ENCODE data around the gene NTN1. TPM values are rescaled to one million over a fixed set of nuclear protein-coding genes. Genes with fewer than 3 reads are reported as not detected.
A peak's percentile ranks its signal among the peaks of the same experiment; 100 is the strongest.

NTN1 gene
- total RNA-seq, 4 donors from 2014 or later, result 74.3 to 211 (median 107) TPM

DNA sequence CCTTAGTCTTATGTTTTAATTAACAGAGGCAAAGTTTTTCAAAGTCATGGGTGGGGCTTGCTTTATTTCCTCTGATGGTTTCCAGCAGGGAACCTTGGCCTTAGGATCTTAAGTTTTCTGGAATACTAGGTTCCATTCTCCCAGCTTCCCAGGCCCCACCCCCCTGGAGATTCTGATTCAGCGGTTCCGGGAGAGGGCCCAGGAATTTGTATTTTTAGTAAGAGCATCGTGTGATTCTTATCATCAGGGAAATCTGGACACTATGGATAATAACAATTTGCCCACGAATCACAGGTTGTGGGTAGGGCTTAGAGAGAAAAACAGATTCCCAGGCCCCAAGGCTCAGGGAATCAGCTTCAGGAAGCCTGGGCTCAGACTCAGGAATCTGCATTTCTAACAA, 263.6 kb downstream of the NTN1 start:
- peak; percentile 18 for TF ChIP-seq POLR2AphosphoS5 (IDR thresholded peaks at IDR 0.05)
- TF ChIP-seq, protein P1, sequence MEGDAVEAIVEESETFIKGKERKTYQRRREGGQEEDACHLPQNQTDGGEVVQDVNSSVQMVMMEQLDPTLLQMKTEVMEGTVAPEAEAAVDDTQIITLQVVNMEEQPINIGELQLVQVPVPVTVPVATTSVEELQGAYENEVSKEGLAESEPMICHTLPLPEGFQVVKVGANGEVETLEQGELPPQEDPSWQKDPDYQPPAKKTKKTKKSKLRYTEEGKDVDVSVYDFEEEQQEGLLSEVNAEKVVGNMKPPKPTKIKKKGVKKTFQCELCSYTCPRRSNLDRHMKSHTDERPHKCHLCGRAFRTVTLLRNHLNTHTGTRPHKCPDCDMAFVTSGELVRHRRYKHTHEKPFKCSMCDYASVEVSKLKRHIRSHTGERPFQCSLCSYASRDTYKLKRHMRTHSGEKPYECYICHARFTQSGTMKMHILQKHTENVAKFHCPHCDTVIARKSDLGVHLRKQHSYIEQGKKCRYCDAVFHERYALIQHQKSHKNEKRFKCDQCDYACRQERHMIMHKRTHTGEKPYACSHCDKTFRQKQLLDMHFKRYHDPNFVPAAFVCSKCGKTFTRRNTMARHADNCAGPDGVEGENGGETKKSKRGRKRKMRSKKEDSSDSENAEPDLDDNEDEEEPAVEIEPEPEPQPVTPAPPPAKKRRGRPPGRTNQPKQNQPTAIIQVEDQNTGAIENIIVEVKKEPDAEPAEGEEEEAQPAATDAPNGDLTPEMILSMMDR (IDR thresholded peaks at IDR 0.05), result no peak
- H3K9me3 ChIP-seq, result no peaks in the 10 kb centered on the region
- H3K27ac ChIP-seq, result peak overlapping the region in 2 of 4 donors; percentile 28 to 40
- 20 to 36% methylated on average over 1 to 3 of the region's 4 CpGs for WGBS, 2 donors (ENCODE audit: low coverage in 1 of 2)
- ATAC-seq, result peak; percentile 72
- H3K4me1 ChIP-seq, result peaks cover 0 to 57% (median 9%) of the 10 kb centered on the region in 3 donors
- no peak overlapping the region for H3K4me3 ChIP-seq
- no peaks in the 10 kb centered on the region for H3K27me3 ChIP-seq
- no peaks in the 10 kb centered on the region for H3K36me3 ChIP-seq

DNA sequence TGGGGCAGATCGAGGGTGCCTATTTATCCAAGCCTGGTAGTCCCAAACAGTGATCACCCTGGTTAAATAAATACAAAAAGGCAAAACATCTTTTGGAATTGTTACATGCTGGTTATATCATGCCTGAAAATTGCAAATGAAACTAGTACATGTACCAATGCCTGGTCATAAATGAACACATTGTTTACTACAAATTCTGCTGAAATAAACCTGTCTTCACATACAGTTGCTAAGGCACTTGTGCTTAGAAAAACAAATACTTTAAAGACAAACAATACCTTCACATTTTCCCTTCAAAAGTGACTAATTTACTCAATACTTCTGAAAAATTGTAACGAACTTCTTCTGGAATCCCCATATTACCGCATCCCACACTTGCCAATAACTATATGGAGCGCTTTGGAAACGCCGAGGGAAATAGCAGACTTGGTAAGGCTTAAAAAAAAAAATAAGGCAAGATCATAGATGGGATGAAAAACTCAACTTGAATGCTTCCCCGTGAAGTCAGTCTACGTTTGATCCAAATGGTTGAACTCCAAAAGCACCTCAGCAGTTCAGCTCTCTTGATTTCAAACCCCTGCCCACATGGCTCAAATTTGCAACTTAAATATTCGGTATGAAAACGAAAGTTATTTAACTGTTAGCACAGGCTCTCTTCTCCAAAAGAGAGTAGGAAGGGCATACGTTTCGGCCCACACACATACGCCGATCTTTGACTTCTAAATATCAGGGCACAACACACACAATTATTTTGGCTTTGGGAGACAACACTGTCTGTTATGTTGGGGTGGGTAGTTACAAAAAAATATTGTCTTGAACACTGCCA, 264.5 kb downstream of the NTN1 start:
- WGBS, 2 donors (ENCODE audit: low coverage in 1 of 2), result 62 to 78% methylated on average over 13 of the region's 14 CpGs
- Histone ChIP-seq H3K36me3 (no peaks in the 10 kb centered on the region), H3K4me1 (peaks cover 0 to 57% (median 9%) of the 10 kb centered on the region in 3 donors), H3K9me3 (no peaks in the 10 kb centered on the region), H3K27me3 (no peaks in the 10 kb centered on the region), H3K27ac (peak overlapping the region in 2 of 4 donors; percentile 28 to 40), H3K4me3 (no peak overlapping the region)
- TF ChIP-seq POLR2AphosphoS5 (IDR thresholded peaks at IDR 0.05), result peak; percentile 11
- no peak for TF ChIP-seq POLR2A (IDR thresholded peaks at IDR 0.05)
- ATAC-seq, result no peak

DNA sequence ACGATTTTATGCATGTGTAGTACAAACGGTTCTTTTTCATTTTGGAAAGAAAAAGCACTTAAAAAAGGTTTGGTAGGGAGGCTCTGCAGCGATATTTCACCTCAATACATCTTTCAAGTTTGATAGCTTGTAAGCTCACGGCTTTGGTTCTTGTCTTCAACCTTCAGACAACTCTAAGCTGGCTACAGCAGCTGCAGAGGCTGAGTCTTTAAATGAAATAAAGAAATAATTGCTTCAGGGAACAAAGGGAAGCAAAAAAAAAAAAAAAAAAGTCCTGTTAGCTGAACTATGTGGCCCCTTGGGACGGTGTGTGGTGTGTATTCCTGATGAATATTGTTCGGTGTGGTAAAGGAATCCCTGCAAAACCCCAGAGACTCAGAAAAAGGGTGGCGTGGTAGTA, 265.1 kb downstream of the NTN1 start:
- peaks cover 0 to 57% (median 9%) of the 10 kb centered on the region in 3 donors for H3K4me1 ChIP-seq
- peak overlapping the region in 2 of 4 donors; percentile 10 to 40 for H3K27ac ChIP-seq
- H3K27me3 ChIP-seq, result no peaks in the 10 kb centered on the region
- TF ChIP-seq EP300 (IDR thresholded peaks at IDR 0.05), result no peak
- no peaks in the 10 kb centered on the region for H3K36me3 ChIP-seq
- no peak for ATAC-seq
- 58 to 69% methylated on average over 2 to 7 of the region's 7 CpGs for WGBS, 2 donors (ENCODE audit: low coverage in 1 of 2)
- no peaks in the 10 kb centered on the region for H3K9me3 ChIP-seq
- H3K4me3 ChIP-seq, result no peak overlapping the region

DNA sequence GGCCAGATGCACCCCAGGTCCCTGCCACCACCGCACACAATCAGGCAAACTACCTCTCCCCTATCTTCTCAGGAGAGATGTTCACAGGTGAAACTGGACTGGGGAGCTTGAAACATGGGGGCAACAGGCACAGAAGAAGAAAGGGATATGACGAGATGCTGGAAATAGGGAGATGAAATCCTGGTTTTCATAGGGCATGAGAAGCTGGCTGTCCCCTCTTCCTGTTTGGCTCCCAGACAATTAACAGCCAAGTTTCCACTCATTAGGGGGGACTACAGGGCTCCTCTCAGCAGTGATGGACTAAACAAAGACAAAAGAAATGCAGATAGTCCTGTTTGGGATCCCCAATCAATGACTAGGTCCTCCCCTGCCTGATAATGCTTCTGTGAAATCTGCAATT, 266.0 kb downstream of the NTN1 start:
- TF ChIP-seq, protein P1 (IDR thresholded peaks at IDR 0.05), result no peak
- TF ChIP-seq EP300 (IDR thresholded peaks at IDR 0.05) (no peak), POLR2A (IDR thresholded peaks at IDR 0.05) (no peak), POLR2AphosphoS5 (IDR thresholded peaks at IDR 0.05) (no peak)
- Histone ChIP-seq H3K36me3 (no peaks in the 10 kb centered on the region), H3K27me3 (no peaks in the 10 kb centered on the region), H3K27ac (no peak overlapping the region), H3K4me3 (no peak overlapping the region), H3K4me1 (peaks cover 6 to 64% (median 13%) of the 10 kb centered on the region in 3 donors), H3K9me3 (no peaks in the 10 kb centered on the region)
- WGBS, 2 donors (ENCODE audit: low coverage in 1 of 2), result 74% methylated on average over 2 of the region's 2 CpGs; no CpG with 5 or more reads in 1 of the 2 donors
- ATAC-seq, result no peak

DNA sequence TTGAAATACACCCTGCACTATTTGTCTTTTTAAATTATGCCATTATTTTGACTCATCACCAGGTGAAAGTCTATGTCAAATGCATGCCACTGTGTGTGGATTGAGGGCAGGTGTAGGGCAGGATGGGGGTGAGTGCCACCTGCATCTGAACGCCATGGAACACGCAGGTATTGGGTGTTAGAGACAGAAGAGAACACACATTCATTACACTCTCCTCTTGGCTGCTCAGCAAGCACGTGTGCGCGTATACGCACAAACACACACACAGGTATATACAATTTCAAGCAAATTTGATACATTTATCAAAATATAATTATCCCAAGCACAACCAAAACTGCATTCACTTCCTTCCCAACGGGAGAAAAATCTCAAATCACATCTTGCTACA, 268.9 kb downstream of the NTN1 start:
- WGBS, 2 donors (ENCODE audit: low coverage in 1 of 2), result 73 to 82% methylated on average over 4 to 7 of the region's 7 CpGs
- Histone ChIP-seq H3K4me1 (peaks cover 10 to 76% (median 16%) of the 10 kb centered on the region in 3 donors), H3K36me3 (no peaks in the 10 kb centered on the region), H3K27me3 (no peaks in the 10 kb centered on the region), H3K27ac (peak overlapping the region in 2 of 4 donors; percentile 78 to 81), H3K9me3 (no peaks in the 10 kb centered on the region), H3K4me3 (no peak overlapping the region)
- no peak for ATAC-seq
- TF ChIP-seq, protein P1 (IDR thresholded peaks at IDR 0.05), result no peak
- TF ChIP-seq POLR2A (IDR thresholded peaks at IDR 0.05), result no peak
- no peak for TF ChIP-seq POLR2AphosphoS5 (IDR thresholded peaks at IDR 0.05)
- no peak for TF ChIP-seq EP300 (IDR thresholded peaks at IDR 0.05)

All from gastroesophageal sphincter (tissue), 4 donors.